HTERT RPE-1 (cell line): ENCODE data around the gene TBRG4.

Source experiments
- in situ Hi-C: fragments of 300-500 bp; cut with MboI; formaldehyde crosslinking; loops from 4 replicates; pipeline ENCODE4 v1.14.3; 2020; ENCODE audit warnings: low sequenced_read_pairs

Gene TBRG4

GRCh38 chr7:45060295-45060694 is 51.2 kb downstream of the TBRG4 start:
- in situ Hi-C loops = no loop called here

- in situ Hi-C loops = no loop called here
These were observed 53.6 kb downstream of the TBRG4 start for GRCh38 chr7:45057878-45058277.

GRCh38 chr7:45055594-45056219 is 55.8 kb downstream of the TBRG4 start:
- in situ Hi-C loops = no loop called here

- in situ Hi-C loops = no loop called here
These were observed 56.5 kb downstream of the TBRG4 start for GRCh38 chr7:45055016-45055415.

- in situ Hi-C loops = no loop called here
These were observed 57.1 kb downstream of the TBRG4 start for GRCh38 chr7:45054442-45054841.

- in situ Hi-C loops = no loop called here
These were observed 57.6 kb downstream of the TBRG4 start for GRCh38 chr7:45053941-45054340.

GRCh38 chr7:45053401-45053800 is 58.1 kb downstream of the TBRG4 start:
- in situ Hi-C loops = no loop called here

GRCh38 chr7:45052011-45052410 is 59.5 kb downstream of the TBRG4 start:
- in situ Hi-C loops = no loop called here

GRCh38 chr7:45050198-45050597 is 61.3 kb downstream of the TBRG4 start:
- in situ Hi-C loops = no loop called here
